Measurements from ENCODE around the gene NUMBL.

Gene NUMBL

DNA sequence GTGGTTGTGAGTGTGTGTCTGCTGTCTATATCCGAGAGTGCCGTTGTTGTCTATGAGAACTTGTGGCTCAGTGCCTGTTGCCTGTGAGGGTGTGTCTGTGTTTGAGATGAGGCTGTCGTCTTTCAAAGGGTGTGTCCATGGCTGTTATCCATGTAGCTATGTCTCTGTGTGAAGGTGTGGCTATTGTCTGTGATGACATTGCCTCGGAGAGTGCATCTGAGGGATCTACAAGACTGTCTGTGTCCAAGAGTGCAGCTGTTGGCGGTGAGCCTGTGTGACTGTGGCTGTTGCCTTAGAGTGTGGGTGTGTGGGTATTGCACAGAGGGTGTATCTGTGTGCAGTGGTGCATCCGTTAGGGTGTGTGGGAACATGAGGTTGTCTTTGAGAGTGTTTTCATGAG is 4.9 kb downstream of the NUMBL start:
- no peak for FAIRE-seq
- no peak for DNase-seq (ENCODE audit: insufficient read length, low spot score)
- no peak for TF ChIP-seq POLR2A (IDR thresholded peaks at IDR 0.05; ENCODE audit: low read depth, low read length)
- TF ChIP-seq TAF1 (IDR thresholded peaks at IDR 0.05; ENCODE audit: low read depth, low read length), result no peak
- no peak for TF ChIP-seq POU2F2 (IDR thresholded peaks at IDR 0.05; ENCODE audit: low read depth, low read length)
- no peak for TF ChIP-seq PAX5 (IDR thresholded peaks at IDR 0.05; ENCODE audit: insufficient read depth, low read length, severe bottlenecking)

DNA sequence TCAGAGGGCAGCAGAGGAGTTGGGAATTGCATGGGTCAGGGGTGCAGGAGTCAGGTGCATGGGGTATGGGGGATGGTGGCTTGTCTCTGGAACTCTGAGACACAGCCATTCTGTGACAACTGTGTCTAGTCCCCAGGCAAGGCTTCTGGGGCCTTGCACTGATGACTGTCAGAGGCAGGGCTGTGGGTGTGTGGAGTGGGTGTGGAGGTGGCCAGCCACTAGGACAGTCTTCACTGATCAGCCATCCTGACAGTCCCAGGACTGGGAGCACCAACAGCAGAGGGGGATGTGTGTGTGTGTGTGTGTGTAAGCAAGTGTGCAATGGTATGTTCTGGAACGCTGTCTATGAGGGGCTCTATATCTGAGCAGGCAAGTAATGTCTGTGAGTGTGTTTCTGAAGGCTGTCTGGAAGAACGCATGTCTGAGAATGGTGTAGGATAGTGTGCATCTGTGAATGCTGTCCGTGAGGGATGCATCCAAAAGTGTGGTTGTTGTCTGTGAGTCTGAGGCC is 5.4 kb downstream of the NUMBL start:
- no peak for TF ChIP-seq SPI1 (IDR thresholded peaks at IDR 0.05; ENCODE audit: low read depth, low read length)
- TF ChIP-seq POLR2A (IDR thresholded peaks at IDR 0.05; ENCODE audit: low read depth, low read length), result no peak
- no peak for TF ChIP-seq POLR2AphosphoS5 (IDR thresholded peaks at IDR 0.05; ENCODE audit: low read depth, low read length)
- no peak for TF ChIP-seq POU2F2 (IDR thresholded peaks at IDR 0.05; ENCODE audit: low read depth, low read length)
- TF ChIP-seq TAF1 (IDR thresholded peaks at IDR 0.05; ENCODE audit: low read depth, low read length), result no peak
- no peak for TF ChIP-seq PAX5 (IDR thresholded peaks at IDR 0.05; ENCODE audit: insufficient read depth, low read length, severe bottlenecking)
- DNase-seq (ENCODE audit: insufficient read length, low spot score), result no peak
- FAIRE-seq, result no peak

DNA sequence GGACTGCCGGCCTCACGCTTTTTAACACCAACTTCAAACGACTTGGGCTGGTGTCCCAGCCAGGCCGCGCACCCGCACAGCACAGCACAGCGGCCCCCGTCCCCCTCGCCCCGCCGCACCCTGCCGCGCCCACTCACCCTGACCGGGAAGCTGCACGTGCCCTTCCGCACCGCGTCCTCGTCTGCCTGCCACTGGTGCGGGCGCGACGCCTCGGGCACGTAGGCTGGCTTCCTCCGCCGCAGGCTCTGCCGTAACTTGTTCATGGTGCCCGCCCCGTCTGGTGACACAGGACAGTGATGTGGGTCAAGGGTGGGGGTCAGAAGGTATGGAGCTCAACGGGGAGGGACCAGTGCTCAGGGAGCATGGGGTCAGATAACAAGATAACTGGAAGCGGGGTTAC is 6.2 kb downstream of the NUMBL start:
- no peak for FAIRE-seq
- no peak for DNase-seq (ENCODE audit: insufficient read length, low spot score)
- no peak for TF ChIP-seq POU2F2 (IDR thresholded peaks at IDR 0.05; ENCODE audit: low read depth, low read length)
- TF ChIP-seq POLR2AphosphoS5 (IDR thresholded peaks at IDR 0.05; ENCODE audit: low read depth, low read length), result no peak
- TF ChIP-seq POLR2A (IDR thresholded peaks at IDR 0.05; ENCODE audit: low read depth, low read length), result no peak
- TF ChIP-seq PAX5 (IDR thresholded peaks at IDR 0.05; ENCODE audit: insufficient read depth, low read length, severe bottlenecking), result no peak
- no peak for TF ChIP-seq SPI1 (IDR thresholded peaks at IDR 0.05; ENCODE audit: low read depth, low read length)
- TF ChIP-seq TAF1 (IDR thresholded peaks at IDR 0.05; ENCODE audit: low read depth, low read length), result no peak

DNA sequence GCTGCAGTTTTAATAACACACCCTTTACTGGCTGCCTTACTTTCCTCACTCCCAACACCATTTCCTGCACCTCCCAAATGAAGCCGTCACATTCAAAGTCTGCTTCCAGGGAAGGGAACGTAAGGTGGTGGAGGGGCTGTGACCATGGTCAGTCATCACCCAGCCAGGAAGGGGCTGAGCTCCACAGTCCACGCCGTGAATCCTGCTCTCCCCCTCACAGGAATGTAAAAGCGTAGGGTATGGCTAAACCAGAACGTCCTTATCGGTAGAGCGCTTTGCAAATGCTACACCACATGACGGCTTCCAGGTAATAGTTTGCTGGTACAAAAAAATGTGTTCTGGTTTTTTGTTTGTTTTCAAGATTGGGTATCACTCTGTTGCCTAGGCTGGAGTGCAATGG is 7.0 kb downstream of the NUMBL start:
- no peak for DNase-seq (ENCODE audit: insufficient read length, low spot score)
- TF ChIP-seq TAF1 (IDR thresholded peaks at IDR 0.05; ENCODE audit: low read depth, low read length) (no peak), POU2F2 (IDR thresholded peaks at IDR 0.05; ENCODE audit: low read depth, low read length) (no peak), SPI1 (IDR thresholded peaks at IDR 0.05; ENCODE audit: low read depth, low read length) (no peak), POLR2AphosphoS5 (IDR thresholded peaks at IDR 0.05; ENCODE audit: low read depth, low read length) (no peak), POLR2A (IDR thresholded peaks at IDR 0.05; ENCODE audit: low read depth, low read length) (no peak), PAX5 (IDR thresholded peaks at IDR 0.05; ENCODE audit: insufficient read depth, low read length, severe bottlenecking) (no peak)
- FAIRE-seq, result no peak

DNA sequence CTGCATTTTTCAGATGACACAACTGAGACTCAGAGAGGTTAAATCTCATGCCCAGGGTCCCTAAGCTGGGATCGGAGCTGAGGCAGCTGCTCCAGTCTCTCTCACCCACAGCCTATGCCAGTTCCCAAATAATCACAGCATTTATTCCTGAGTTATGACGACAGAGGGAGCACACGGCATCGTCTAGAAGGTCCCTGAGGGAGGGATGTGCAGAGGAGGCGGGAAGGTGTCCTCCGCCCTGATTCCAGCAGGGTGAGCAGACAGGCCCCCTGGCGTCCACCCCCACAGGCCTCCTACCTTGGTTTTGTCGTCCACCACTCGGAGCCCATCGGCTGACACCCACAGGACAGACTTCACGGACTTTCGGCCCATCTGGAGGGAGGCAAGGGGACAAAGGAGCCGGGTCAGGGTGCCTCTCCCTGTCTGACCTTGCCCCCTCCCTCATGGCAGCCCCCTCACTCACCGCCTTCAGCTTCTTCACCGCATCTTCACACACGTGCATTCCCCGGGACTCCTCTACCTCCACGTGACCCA is 8.0 kb downstream of the NUMBL start:
- no peak for TF ChIP-seq POLR2A (IDR thresholded peaks at IDR 0.05; ENCODE audit: low read depth, low read length)
- no peak for TF ChIP-seq TAF1 (IDR thresholded peaks at IDR 0.05; ENCODE audit: low read depth, low read length)
- no peak for TF ChIP-seq POLR2AphosphoS5 (IDR thresholded peaks at IDR 0.05; ENCODE audit: low read depth, low read length)
- no peak for TF ChIP-seq SPI1 (IDR thresholded peaks at IDR 0.05; ENCODE audit: low read depth, low read length)
- TF ChIP-seq PAX5 (IDR thresholded peaks at IDR 0.05; ENCODE audit: insufficient read depth, low read length, severe bottlenecking), result no peak
- no peak for TF ChIP-seq POU2F2 (IDR thresholded peaks at IDR 0.05; ENCODE audit: low read depth, low read length)
- DNase-seq (ENCODE audit: insufficient read length, low spot score), result no peak
- FAIRE-seq, result no peak

DNA sequence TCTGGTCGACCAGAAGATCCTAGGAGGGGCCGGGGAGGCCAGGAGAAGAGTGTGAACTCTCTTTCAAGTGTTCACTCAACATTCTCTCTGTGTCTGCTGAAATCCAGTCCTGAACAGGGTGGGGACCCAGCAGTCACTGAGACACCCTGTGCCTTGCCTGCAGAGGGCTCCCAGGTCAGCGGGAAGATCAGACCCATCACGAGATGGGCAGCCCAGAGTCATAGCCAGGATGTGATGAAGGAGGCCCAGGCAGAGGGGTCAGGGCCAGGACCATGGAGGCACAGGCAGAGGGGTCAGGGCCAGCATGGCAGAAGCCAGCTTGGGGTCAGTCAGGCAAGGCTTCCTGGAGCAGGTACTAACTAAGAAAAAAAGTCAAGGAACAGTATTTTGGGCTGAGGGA is 9.4 kb downstream of the NUMBL start:
- TF ChIP-seq PAX5 (IDR thresholded peaks at IDR 0.05; ENCODE audit: insufficient read depth, low read length, severe bottlenecking) (no peak), POLR2AphosphoS5 (IDR thresholded peaks at IDR 0.05; ENCODE audit: low read depth, low read length) (no peak), POLR2A (IDR thresholded peaks at IDR 0.05; ENCODE audit: low read depth, low read length) (no peak), TAF1 (IDR thresholded peaks at IDR 0.05; ENCODE audit: low read depth, low read length) (no peak), SPI1 (IDR thresholded peaks at IDR 0.05; ENCODE audit: low read depth, low read length) (no peak), POU2F2 (IDR thresholded peaks at IDR 0.05; ENCODE audit: low read depth, low read length) (no peak)
- no peak for FAIRE-seq
- no peak for DNase-seq (ENCODE audit: insufficient read length, low spot score)

DNA sequence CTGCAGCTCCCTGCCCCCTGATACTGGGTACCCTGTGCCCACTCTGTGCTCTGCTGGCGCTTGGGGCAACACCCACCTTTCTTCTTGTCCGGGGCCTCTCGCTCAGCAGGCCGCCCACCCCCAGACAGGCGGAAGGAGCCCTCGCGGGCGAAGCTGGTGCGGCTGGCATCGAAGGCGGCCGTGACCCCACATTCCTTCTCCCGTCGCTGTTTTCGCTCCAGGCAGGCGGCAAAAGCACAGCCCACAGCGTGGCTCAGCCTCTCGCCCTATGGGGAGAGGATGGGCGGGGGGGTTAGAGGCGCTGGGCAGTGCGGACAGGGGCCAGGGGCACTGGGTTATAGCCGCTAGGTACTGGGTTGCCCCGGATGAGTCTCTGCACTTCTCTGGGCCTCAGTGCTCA is 13.3 kb downstream of the NUMBL start:
- no peak for TF ChIP-seq POLR2A (IDR thresholded peaks at IDR 0.05; ENCODE audit: low read depth, low read length)
- TF ChIP-seq POLR2AphosphoS5 (IDR thresholded peaks at IDR 0.05; ENCODE audit: low read depth, low read length), result no peak
- no peak for TF ChIP-seq TAF1 (IDR thresholded peaks at IDR 0.05; ENCODE audit: low read depth, low read length)
- TF ChIP-seq PAX5 (IDR thresholded peaks at IDR 0.05; ENCODE audit: insufficient read depth, low read length, severe bottlenecking), result no peak
- TF ChIP-seq SPI1 (IDR thresholded peaks at IDR 0.05; ENCODE audit: low read depth, low read length), result no peak
- no peak for TF ChIP-seq POU2F2 (IDR thresholded peaks at IDR 0.05; ENCODE audit: low read depth, low read length)
- FAIRE-seq, result no peak
- DNase-seq (ENCODE audit: insufficient read length, low spot score), result no peak

DNA sequence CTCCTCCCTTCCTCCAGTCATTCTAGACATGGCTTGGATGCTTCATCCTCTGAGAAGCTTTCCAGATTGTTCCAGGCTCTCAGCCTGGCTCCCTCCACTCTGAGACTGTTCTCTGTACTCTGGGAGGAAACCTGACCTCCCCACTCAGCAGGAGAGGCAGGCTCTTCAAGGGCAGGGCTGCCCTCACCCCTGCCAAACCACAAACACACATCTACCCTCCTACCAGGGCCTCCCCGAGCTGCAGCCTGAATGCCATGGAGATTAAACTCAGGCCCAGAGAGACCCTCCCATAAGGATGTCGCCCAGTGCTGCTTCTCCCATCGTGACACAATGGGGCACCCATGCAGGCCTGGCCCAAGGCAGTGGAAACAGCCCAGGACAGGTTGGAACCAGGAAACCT is 16.2 kb downstream of the NUMBL start:
- no peak for TF ChIP-seq TAF1 (IDR thresholded peaks at IDR 0.05; ENCODE audit: low read depth, low read length)
- TF ChIP-seq SPI1 (IDR thresholded peaks at IDR 0.05; ENCODE audit: low read depth, low read length), result no peak
- no peak for TF ChIP-seq PAX5 (IDR thresholded peaks at IDR 0.05; ENCODE audit: insufficient read depth, low read length, severe bottlenecking)
- TF ChIP-seq POLR2AphosphoS5 (IDR thresholded peaks at IDR 0.05; ENCODE audit: low read depth, low read length), result no peak
- TF ChIP-seq POU2F2 (IDR thresholded peaks at IDR 0.05; ENCODE audit: low read depth, low read length), result no peak
- no peak for TF ChIP-seq POLR2A (IDR thresholded peaks at IDR 0.05; ENCODE audit: low read depth, low read length)
- DNase-seq (ENCODE audit: insufficient read length, low spot score) (no peak), FAIRE-seq (no peak)

DNA sequence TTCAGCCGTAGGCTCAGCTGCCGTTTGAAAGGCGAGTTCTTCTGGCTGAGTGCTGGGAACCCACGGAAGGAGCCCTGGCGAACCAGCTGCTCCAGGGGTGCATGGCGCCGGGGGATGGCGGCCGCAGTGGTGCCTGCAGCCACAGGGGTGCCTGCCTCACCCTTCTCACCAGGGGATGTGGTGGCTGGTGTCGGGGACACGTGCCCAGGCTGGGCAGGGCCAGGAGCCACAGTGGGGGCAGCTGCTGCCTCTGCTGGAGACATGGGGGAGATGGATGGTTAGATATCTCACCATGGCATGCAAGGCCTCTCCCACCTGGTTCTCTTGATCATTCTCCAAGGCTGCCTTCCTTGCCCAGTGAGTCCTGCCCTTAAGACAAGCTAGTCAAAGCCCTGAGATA is 17.1 kb downstream of the NUMBL start:
- no peak for TF ChIP-seq POLR2AphosphoS5 (IDR thresholded peaks at IDR 0.05; ENCODE audit: low read depth, low read length)
- no peak for TF ChIP-seq SPI1 (IDR thresholded peaks at IDR 0.05; ENCODE audit: low read depth, low read length)
- no peak for TF ChIP-seq PAX5 (IDR thresholded peaks at IDR 0.05; ENCODE audit: insufficient read depth, low read length, severe bottlenecking)
- TF ChIP-seq TAF1 (IDR thresholded peaks at IDR 0.05; ENCODE audit: low read depth, low read length), result no peak
- TF ChIP-seq POLR2A (IDR thresholded peaks at IDR 0.05; ENCODE audit: low read depth, low read length), result no peak
- no peak for TF ChIP-seq POU2F2 (IDR thresholded peaks at IDR 0.05; ENCODE audit: low read depth, low read length)
- DNase-seq (ENCODE audit: insufficient read length, low spot score) (no peak), FAIRE-seq (no peak)

Data from GM12891 (cell line).